Stimulated activated CD4-positive, alpha-beta T cell treated with anti-CD3 and anti-CD28 coated beads, TNF-alpha, amount 100 ng/mL, for 48 hours (primary cell): Measurements from ENCODE around the gene MTHFD1L.

Experiments used
- DNase-seq, 3 donors: peaks; one replicate each; pipeline ENCODE4 v3.0.0-alpha.2; 2020; ENCODE audit warnings: low read depth in 3 of 3

The MTHFD1L gene

DNA sequence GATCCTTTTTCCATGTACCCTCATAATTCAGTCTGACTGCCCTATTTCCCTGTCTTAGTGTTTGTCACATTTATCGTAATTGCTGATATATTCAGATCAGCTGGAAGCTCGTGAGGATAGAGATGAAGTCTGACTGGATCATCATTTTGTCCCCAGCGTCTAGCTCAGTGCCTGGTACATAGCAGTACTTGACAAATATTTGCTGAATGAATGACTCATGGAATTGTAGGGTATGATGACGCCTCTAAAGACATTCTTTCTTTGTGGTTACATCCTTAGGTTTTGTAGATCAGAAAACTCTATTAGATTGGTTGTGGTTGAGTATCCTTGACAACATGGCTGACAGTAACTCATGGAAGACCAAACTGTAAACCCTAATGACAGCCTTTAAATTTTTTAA is 68.9 kb downstream of the MTHFD1L start:
- no peak for DNase-seq

GRCh38 chr6:150936021-150936555 is 70.6 kb downstream of the MTHFD1L start:
- DNase-seq = no peak

- DNase-seq = no peak
Measured at GRCh38 chr6:150937132-150937906, 71.8 kb downstream of the MTHFD1L start.

DNA sequence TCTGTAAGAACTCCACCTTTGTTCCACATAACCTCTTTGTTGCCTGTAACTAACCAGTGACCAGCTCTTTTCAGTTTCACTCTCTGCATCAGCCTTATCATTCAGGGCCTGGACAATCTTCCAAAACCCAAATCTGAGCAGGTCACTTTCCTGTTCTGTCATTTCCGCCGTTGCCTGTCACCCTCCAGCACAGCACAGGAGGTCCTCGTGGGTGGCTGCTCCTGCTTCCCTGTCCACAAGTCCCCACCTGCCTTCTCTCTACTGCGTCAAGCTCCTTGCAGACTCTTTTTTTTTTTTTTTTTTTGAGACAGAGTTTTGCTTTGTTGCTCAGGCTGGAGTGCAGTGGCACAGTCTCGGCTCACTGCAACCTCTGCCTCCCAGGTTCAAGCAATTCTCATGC is 73.9 kb downstream of the MTHFD1L start:
- no peak for DNase-seq

GRCh38 chr6:150940941-150941340 is 75.4 kb downstream of the MTHFD1L start:
- no peak for DNase-seq

DNA sequence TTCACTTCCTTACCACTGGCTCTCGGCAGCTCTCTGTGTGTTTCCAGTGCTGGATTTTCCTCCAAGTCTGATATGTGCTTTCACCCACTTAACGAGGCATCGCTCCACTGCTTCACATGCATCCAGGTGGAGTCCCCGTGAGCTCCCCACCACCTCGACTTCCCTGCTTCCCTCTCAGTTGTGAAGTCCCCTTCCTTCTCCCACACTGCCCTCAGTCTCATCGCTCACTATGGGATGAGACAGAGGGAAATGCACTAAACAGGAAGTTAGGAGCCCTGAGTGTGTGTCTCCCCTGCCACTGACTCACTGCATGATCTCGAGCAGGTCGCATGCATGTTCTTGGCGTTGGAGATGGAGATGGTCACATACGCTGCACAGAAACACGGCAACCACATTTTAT is 84.0 kb downstream of the MTHFD1L start:
- DNase-seq = no peak

GRCh38 chr6:150953851-150954250 is 88.3 kb downstream of the MTHFD1L start:
- DNase-seq = no peak

DNA sequence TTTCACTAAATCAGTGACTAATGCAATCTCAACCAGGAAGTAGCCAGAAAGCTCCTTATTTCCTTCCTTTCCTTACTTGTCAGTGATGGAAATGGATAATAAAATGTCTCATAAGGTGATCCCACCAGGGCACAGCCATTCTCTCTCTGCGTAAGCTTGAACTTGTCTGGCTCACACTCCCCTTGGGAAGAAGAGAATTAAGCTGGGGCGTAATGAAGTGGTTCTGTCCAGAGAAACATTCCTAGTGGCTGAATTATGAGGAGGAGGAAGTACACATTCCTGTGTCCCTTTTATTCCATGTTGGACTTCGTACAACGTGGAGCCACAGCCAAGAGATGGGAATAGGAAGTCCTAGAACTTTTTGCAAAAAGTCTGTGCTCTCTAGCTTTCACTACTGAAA is 93.7 kb downstream of the MTHFD1L start:
- DNase-seq = no peak

DNA sequence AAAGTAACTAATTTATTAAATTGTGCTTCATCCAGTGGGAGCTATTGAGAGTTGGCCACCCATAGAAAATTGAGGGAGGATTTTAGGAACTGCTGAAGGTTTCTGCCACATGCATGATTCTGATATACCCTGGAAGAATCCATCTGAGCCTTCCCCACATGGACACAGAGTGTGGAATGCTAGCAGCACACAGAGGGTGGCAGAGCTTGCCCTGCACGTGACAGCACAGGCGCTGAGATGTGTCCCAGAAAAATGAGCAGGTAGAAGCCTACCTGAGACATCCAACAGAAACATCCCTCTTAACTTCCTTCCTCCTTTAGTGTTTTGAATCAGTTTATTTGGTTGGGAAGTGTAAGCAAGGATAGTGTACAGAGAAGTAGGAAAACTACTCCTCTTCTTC is 96.9 kb downstream of the MTHFD1L start:
- no peak for DNase-seq

GRCh38 chr6:150964765-150965164 is 99.3 kb downstream of the MTHFD1L start:
- DNase-seq = no peak

DNA sequence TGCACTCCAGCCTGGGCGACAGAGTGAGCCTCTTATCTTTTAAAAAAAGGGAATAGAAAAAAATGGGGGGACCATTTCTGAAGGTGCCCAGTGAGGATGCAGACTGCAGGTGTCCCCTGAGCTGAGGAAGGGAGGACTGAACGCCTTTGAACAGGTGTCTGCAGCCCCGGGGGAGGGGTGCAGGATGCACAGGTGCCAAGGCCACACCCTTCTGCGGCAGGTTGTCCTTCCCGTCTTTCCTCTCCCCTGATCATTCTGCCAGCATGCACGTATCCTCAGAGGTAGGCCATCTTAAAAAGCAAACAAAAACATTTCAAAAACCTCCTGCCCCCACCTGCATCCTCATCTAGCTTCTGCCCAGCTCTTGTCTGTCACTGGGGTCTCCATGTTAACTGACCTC is 101.3 kb downstream of the MTHFD1L start:
- no peak for DNase-seq

GRCh38 chr6:150967381-150967780 is 101.9 kb downstream of the MTHFD1L start:
- no peak for DNase-seq

DNA sequence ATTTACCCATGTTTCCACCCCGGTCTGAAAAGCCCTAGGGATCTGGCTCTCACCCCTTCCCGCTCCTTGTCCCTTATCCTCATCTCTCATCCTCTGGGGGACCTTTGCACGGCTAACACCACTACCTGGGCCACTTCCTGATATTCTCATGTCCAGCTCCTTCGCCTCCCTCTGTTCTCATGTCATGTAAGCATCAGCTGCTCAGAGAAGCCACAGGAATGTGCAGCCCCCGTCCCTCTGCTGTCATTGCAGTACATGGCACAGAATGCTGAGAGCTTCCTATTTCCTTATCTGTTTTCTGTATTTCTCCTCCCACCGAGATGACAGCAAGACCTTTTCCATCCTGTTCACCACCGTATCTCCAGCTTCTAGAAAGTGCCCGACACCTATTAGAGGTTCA is 102.4 kb downstream of the MTHFD1L start:
- no peak for DNase-seq

- no peak for DNase-seq
Measured at GRCh38 chr6:150969901-150970300, 104.4 kb downstream of the MTHFD1L start.

DNA sequence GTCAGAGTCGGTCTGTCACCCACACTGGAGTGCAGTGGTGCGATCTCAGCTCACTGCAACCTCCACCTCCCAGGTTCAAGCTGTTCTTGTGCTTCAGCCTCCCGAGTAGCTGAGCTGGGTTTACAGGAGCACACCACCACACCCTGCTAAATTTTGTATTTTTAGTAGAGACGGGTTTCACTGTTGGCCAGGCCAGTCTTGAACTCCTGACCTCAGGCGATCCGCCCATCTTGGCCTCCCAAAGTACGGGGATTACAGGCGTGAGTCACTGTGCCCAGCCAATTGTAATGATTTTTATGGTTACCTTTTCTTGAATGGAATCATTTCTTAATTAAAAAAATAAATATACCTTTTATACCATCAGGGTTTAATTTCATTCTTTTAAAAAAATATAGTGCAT is 105.7 kb downstream of the MTHFD1L start:
- DNase-seq = no peak

- no peak for DNase-seq
Measured at GRCh38 chr6:150975136-150975535, 109.6 kb downstream of the MTHFD1L start.

DNA sequence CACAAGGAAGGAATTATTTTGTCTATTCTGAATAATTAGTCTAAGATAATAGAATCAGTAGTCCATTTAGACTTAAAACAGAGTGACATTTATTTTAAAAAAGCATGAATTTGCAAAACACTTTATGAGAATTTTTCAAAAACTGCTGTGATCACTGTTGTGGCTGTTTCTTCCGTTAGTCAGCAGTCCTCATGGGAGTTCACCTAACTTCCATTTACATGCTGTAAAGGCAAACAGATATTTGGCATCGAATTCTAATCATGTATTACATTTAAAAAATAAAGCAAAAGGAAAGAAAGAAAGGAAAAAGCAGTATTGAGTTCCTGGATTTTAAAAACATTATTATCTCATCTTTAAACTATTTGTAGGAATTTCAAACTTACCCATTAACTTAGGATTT is 111.8 kb downstream of the MTHFD1L start:
- no peak for DNase-seq

DNA sequence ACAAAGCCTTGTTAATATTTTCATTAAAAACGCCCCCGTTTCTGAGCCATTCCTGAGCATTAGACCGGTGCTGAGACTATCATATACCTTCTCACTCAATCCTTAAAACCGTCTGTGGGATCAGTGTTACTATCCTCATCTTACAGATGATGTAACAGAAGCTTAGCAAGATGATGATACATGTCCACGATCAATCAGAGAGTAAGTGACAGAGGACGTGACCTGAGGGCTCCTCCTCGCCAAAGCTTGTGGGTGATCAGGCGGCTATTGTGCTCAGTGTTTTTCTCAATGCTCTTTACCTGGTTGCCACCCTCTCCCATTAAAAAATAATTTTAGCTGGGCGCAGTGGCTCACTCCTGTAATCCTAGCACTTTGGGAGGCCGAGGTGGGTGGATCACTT is 113.1 kb downstream of the MTHFD1L start:
- DNase-seq = no peak

- no peak for DNase-seq
Measured at GRCh38 chr6:150979826-150980350, 114.4 kb downstream of the MTHFD1L start.

- no peak for DNase-seq
Measured at GRCh38 chr6:150981095-150981494, 115.6 kb downstream of the MTHFD1L start.

DNA sequence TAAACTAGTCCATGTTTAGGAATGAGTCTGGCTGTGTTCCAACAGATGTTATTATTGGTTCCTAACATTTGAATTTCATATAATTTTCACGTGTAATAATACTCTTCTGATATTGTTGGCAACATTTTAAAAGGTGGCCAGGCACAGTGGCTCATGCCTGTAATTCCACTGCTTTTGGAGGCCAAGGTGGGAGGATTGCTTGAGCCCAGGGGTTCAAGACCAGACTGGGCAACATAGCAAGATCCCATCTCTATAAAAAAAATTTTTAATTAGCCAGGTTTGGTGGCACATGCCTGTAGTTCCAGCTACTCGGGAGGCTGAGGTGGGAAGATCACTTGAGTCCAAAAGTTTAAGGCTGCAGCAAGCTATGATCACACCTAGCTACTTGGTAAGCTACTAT is 116.2 kb downstream of the MTHFD1L start:
- DNase-seq = no peak

DNA sequence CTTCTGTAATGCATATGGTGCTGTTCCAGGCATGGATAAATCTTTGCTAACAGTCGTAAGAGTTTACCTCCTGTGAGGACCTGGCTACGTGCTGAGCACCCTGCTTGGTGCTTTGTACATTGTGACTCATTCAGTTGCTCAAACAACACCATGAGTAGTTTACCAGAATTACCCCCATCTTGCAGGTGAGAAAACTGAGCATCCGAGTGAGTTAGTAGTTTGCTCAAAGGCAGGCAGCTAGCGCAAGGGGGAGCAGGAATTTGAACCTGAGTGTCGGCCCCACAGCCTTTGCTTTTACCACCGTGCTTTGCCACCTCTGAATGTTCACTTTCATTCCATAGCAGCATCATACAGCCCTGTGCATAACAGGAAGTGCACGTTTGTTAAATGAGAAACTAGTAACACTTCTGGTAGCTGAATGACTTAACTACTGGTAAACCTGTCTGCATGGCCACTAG is 121.9 kb downstream of the MTHFD1L start:
- DNase-seq = peak in 2 of 3 donors; percentile 25 to 36

- DNase-seq = no peak
Measured at GRCh38 chr6:150987855-150988464, 122.5 kb downstream of the MTHFD1L start.
